HG03103 (cell line): Measurements from ENCODE around the gene PKDCC.
A peak's percentile ranks its signal among the peaks of the same experiment; 100 is the strongest.

Experiments used
- ATAC-seq: cut with Tn5 transposase; IDR thresholded peaks from one replicate; pipeline ENCODE4 v1.9.1; 2021; ENCODE audit warnings: low read depth; ENCODE audit not compliant: unreplicated experiment

Gene PKDCC

GRCh38 chr2:42048299-42049220, 739 bp downstream of the PKDCC start:
- ATAC-seq = peak; percentile 23

DNA sequence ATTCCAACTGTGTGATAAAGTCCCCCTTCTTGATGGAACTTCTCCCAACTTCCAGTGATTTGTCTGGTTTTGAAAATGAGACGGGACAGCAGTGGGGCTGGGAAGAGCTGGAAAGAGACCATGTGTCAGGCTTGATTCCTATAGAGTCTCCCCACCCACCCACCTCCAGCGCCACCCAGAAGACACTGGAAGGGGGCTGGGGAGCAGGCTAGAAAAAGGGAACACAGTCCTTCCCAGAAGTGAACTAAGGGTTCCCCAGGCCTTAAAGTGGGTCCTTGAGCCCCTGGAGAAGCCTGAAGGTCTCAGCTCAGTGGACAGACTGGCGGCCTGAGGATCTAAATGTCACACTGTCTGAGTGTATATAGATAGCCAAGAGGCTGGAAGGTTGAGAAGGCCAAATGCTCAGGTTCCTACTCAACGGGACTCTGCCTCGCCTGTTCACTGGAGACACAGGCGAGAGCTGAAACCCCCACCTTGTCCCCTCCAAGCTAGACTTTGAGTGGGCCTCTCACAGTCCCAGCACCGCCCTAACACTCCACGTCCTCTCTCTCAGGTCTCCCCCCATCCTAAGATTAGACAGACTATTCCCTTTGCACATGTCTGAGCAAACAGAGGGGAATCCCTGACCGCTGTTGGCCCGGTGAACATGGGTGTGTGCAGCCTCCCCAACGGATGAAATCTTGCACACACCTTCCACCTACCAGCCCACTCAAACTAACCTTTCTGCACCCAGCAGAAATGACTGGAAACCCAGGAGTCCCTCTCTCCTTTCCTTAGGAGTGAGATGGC, 1.6 kb downstream of the PKDCC start:
- no peak for ATAC-seq

DNA sequence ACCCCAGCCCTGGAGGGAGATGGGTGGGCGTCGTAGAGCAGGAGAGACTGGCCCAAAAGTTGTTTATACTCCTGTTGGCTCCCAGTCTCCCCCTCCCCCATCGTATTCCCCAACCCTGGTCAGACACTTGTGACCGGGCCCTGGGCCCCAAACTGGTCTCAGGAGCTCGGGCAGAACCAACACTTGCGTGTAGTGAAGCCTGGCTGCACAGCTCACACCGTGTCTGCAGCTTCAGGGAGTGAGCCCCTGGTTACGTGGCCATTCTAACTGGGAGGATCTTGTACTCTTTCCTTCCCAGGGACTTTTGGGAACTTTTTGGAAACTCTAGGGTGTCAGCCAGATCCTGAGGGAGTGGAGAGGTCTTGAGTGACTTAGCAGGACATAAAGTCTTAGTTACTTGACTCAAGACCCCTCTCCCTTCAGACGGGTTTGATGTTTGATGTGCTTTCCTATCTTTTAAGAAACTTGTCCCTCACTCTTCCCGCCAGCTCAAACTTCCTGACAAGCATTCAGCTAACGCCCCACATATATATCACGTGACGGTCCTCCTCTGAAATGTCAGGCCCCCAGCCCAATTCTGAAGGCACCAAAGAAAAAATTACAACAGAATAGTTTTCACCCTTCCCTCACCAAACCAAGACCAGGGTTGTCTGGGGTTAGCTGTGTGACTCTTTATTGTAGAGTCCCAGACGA, 2.3 kb downstream of the PKDCC start:
- ATAC-seq = no peak

DNA sequence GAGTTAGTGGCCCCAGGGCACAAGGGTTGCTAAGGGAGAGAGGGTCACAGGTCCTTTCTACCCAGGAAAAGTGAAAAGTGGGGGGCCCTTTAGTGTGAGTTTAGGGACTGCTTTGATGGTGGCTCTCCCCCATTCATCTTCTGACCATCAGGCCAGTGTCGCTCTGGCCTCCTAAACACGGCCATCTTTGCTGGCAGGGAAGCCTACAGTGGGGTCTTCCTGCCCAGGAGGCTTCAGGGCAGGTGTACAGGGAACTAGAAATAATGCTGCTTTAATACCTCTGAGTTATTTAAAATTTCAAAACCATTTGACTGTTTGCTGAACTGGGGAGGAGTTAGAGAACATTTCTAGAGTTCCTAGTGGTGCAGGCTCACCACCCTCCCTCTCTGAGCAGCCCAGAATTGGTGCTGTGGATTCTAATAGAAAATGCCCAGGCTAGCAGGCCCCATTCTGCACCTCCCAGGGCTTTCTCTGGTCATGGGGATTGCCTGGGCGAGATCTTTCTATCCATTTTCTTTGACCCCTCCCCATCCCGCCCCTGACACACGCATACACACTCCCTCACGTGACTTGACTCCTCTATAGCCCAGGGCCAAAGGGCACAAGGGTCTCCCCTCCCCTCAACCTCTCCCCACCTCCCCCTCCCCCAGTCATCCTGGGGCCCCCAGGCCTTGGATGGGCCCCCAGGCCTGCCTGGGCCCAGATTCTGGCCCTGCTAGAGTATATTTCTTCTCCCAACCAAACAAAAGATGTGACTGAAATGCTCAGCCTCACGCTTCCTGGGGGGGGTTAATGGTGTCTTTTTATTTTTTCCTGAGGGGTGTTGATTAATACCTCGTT, 3.1 kb downstream of the PKDCC start:
- no peak for ATAC-seq

DNA sequence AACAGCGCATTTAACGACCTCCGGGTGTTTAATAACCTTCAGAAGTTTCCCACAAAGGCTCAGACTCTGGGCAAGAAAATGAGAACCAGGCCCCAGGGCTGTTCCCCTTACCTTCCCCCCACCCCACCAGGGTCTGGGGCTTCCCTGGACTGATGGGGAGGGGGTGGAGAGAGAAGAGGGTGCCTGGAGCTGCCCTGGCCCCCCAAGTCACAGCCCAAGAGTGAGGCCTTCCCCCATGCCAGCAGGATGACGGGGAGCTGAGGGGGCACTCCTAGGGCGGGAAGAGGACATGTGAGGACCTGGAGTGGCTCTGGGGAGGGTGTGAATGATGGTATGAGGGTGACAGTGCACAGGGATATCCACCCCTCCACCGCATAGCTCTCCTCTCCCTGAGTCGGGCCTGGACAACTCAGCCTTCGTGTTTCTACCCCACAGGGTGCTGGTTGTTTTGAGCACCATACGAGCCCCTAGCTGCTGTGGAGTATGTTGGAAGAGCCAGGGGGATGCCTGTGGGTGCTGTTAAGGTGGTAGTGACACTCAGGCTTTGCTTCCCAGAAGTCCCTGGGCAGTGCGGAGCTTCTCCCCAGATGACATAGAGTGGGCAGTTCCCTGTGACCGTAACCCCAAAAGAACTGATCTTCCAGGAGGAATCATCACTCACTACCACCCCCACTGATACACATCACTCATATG, 3.9 kb downstream of the PKDCC start:
- no peak for ATAC-seq

GRCh38 chr2:42052702-42053481, 5.1 kb downstream of the PKDCC start:
- no peak for ATAC-seq

GRCh38 chr2:42053482-42053790, 5.6 kb downstream of the PKDCC start:
- ATAC-seq = no peak

GRCh38 chr2:42053791-42054701, 6.2 kb downstream of the PKDCC start:
- ATAC-seq = no peak

GRCh38 chr2:42054714-42055430, 7.1 kb downstream of the PKDCC start:
- no peak for ATAC-seq

DNA sequence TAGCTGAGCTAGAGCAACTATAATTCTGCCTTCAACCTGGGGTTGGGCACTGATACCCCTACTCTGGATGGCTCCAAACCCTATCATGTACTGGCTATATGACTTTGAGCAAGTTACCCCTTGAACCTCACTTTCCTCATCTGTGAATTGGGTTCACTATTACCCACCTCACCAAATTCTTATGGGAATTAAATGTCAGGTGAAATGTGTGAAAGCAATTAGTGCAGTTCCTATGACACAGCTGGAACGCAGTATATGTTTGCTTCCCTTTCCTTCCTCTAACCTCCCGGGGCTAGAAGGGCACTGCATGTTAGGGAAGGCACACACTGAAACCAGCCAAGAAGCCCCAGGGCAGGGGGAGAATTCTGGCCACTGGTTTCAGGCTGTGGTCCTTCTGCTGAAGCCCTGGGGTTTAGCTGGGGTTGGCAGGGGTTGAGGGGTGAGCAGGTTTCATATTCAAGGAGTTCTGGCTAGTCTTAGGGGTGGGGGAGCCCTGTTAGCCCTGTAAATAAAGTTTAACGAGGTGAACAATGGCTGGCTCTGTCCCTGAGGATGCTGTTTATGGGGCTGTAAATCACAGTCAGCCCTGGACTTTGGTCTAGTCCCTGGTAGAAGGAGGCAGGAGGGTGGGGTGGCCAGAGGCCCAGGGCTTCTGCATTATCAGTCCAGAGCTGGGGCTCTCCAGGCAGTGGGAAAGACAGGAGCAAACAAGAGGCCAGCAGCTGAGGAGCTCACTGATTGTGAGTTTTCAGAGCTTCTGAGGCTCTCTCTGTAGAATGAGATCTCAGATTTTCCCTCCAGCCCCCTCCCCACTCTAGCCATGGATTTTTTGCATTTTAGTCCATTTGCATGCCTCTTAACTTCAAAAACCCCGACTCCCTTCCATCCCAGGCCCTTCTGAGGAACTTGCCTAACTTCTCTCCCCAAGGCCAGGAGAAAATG, 8.0 kb downstream of the PKDCC start:
- no peak for ATAC-seq

DNA sequence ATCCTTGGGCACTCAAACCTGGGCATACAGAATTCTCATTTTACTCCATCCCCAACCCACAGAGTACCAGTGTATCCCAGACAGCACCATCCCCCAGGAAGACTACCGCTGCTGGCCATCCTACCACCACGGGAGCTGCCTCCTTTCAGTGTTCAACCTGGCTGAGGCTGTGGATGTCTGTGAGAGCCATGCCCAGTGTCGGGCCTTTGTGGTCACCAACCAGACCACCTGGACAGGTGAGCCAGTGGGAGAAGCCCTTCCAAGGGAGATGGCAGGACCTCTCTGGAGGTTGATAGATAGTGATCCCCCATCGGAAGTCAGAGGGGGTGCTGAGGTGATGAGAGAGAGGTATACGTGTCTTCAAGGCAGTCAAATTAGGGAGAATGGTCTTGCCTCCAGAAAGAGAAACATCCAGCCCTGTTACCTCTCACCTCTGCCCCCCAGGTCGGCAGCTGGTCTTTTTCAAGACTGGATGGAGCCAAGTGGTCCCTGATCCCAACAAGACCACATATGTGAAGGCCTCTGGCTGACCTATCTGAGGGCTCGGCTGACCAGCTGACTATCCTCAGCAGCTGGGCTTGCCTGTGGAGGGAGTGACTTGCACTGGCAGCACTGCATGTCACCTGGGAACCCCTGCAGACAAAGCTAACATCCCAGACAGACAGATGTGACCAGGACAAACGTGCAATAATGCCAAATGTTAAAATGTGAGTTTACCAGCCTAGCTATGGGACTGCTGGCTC, 9.5 kb downstream of the PKDCC start:
- no peak for ATAC-seq

DNA sequence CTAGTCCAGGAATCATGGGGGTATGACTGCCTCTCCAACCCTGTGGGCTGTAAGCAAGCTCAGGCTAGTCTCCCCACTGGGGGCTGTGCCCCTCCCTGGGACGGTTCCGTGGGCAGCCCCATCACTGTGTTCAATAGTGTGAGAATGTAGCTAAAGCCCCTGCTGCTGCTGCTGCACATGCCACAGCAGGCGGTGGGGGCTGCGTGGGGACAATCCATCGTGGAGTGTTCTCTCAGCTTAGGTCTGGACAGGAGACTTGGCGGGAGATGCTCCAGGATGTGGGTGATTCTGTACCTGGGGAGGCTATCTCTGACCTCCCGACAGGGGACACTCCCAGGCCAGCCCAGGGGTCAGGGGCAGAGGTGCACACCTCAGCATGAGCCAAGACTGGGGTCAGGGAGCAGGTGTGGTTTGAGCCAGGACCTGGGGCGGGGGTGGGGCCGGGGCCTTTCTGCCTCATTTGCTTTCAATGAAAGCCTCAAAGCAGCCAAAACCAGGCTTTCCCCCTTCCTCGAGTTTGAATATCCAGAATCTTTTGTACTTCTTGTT, 10.2 kb downstream of the PKDCC start:
- ATAC-seq = no peak

DNA sequence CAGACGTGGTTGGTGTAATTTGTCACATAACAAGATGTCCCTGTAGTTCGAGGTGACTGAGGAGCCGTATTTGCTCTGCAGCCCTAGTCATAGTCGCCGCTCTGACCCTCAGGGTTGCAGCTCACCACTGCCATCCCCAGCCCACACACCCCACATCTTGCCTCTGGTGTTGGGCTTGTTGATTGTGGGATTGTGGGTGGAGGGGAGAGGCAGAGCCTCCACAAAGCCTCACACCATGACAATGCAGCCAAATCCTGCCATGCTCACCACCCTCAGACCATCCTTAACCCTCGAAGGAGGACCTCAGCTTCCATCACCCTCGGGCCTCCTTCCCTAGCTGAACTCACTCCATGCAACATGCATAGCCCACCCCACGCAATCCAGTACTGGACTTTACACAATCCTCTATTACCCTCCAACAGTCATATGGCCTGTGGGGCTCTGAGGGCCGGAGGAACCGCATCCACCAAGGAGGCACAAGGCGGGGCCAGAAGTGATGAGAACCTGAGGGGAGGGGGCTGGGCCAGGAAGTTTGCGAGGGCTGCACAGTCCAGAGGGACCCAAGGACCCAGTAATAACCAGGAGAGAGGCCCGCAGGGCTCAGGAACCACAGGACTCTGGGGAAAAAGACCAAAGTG, 11.6 kb downstream of the PKDCC start:
- ATAC-seq = no peak

GRCh38 chr2:42060028-42060427, 12.2 kb downstream of the PKDCC start:
- no peak for ATAC-seq
